ENCODE measurements around the gene PTBP1. TPM values are rescaled to one million over a fixed set of nuclear protein-coding genes. Genes with fewer than 3 reads are reported as not detected.

PTBP1 gene
- total RNA-seq, 2 experiments from 2014 or later = 510 to 532 TPM

- Mint-ChIP-seq H3K4me1 (ENCODE audit: low read depth) (peaks cover 37% of the 10 kb centered on the region), H3K27me3 (ENCODE audit: low read depth) (no peaks in the 10 kb centered on the region), H3K9me3 (no peaks in the 10 kb centered on the region), H3K4me3 (peak overlapping the region; percentile 52), H3K36me3 (ENCODE audit: low read depth) (peaks cover 46% of the 10 kb centered on the region), H3K27ac (peak overlapping the region; percentile 18)
- CTCF ChIA-PET = no interaction called here
- no peak for DNase-seq
- intact Hi-C loops (cut with micrococcal nuclease) = no loop called here
Measured at GRCh38 chr19:801030-801860, 4.0 kb downstream of the PTBP1 start.

GRCh38 chr19:801861-802497 lies 4.7 kb downstream of the PTBP1 start:
- CTCF ChIA-PET = interaction anchor here (0.6 kb wide), 1 partner anchor 112 kb away, joined by 3 read pairs; no protein-coding TSS in a partner anchor
- intact Hi-C loops (cut with micrococcal nuclease) = no loop called here
- peaks cover 51% of the 10 kb centered on the region for H3K36me3 Mint-ChIP-seq (ENCODE audit: low read depth)
- H3K4me3 Mint-ChIP-seq = peak overlapping the region; percentile 15
- no peaks in the 10 kb centered on the region for H3K27me3 Mint-ChIP-seq (ENCODE audit: low read depth)
- H3K27ac Mint-ChIP-seq = no peak overlapping the region
- H3K9me3 Mint-ChIP-seq = no peaks in the 10 kb centered on the region
- no peak for DNase-seq
- peaks cover 35% of the 10 kb centered on the region for H3K4me1 Mint-ChIP-seq (ENCODE audit: low read depth)

DNA sequence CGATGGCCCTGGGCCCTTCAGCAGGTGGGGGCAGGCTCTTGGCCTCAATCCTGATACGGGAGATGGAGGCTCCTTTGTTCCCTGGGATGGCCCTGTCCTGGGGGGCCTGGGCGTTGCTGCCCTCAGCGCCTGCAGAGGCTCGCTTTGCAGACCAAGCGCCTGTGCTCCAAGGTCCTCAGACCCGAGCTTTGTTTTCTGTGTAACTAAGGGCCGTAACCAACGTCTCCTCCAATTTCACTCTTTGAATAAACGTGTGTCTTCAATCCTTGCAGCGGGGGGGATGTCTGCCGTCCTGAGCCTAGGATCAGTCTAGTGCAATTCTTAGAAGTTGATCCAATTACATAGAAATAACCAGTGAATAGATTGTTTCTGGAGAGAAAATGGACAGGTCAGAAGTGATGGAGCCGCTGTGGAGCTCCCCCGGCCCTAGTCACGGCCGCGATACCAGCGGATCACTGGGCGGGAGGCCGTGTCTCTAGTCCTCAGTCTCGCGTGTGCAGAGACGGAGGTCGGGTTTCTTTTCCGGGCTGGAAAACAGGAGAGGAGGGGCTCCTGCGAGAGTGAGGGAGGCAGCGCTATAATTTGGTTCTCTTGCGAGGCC lies 5.3 kb downstream of the PTBP1 start:
- Mint-ChIP-seq H3K9me3 (no peaks in the 10 kb centered on the region), H3K27me3 (ENCODE audit: low read depth) (no peaks in the 10 kb centered on the region), H3K27ac (peak overlapping the region; percentile 50), H3K4me3 (no peak overlapping the region), H3K4me1 (ENCODE audit: low read depth) (peaks cover 35% of the 10 kb centered on the region), H3K36me3 (ENCODE audit: low read depth) (peaks cover 56% of the 10 kb centered on the region)
- no peak for DNase-seq
- CTCF ChIA-PET = interaction anchor here (0.6 kb wide), 1 partner anchor 113 kb away, joined by 3 read pairs; no protein-coding TSS in a partner anchor
- intact Hi-C loops (cut with micrococcal nuclease) = no loop called here

- Mint-ChIP-seq H3K4me1 (ENCODE audit: low read depth) (peaks cover 35% of the 10 kb centered on the region), H3K4me3 (no peak overlapping the region), H3K9me3 (no peaks in the 10 kb centered on the region), H3K36me3 (ENCODE audit: low read depth) (peaks cover 61% of the 10 kb centered on the region), H3K27ac (no peak overlapping the region), H3K27me3 (ENCODE audit: low read depth) (no peaks in the 10 kb centered on the region)
- DNase-seq = no peak
- intact Hi-C loops (cut with micrococcal nuclease) = no loop called here
- CTCF ChIA-PET = no interaction called here
Measured at GRCh38 chr19:803099-803561, 5.9 kb downstream of the PTBP1 start.

- Mint-ChIP-seq H3K27me3 (ENCODE audit: low read depth) (no peaks in the 10 kb centered on the region), H3K36me3 (ENCODE audit: low read depth) (peaks cover 58% of the 10 kb centered on the region), H3K4me3 (no peak overlapping the region), H3K9me3 (no peaks in the 10 kb centered on the region), H3K27ac (no peak overlapping the region), H3K4me1 (ENCODE audit: low read depth) (peaks cover 35% of the 10 kb centered on the region)
- DNase-seq = no peak
- intact Hi-C loops (cut with micrococcal nuclease) = no loop called here
- CTCF ChIA-PET = no interaction called here
Measured at GRCh38 chr19:803686-804418, 6.6 kb downstream of the PTBP1 start.

- no peak for DNase-seq
- Mint-ChIP-seq H3K27me3 (ENCODE audit: low read depth) (no peaks in the 10 kb centered on the region), H3K27ac (no peak overlapping the region), H3K36me3 (ENCODE audit: low read depth) (peaks cover 54% of the 10 kb centered on the region), H3K4me3 (peak overlapping the region; percentile 41), H3K4me1 (ENCODE audit: low read depth) (peaks cover 30% of the 10 kb centered on the region), H3K9me3 (no peaks in the 10 kb centered on the region)
- CTCF ChIA-PET = no interaction called here
- intact Hi-C loops (cut with micrococcal nuclease) = no loop called here
Measured at GRCh38 chr19:804419-805165, 7.3 kb downstream of the PTBP1 start.

- no peaks in the 10 kb centered on the region for H3K27me3 Mint-ChIP-seq (ENCODE audit: low read depth)
- no peak overlapping the region for H3K27ac Mint-ChIP-seq
Measured at GRCh38 chr19:805166-805551, 7.9 kb downstream of the PTBP1 start.

GRCh38 chr19:805600-806550 lies 8.6 kb downstream of the PTBP1 start:
- no peaks in the 10 kb centered on the region for H3K27me3 Mint-ChIP-seq (ENCODE audit: low read depth)
- H3K4me3 Mint-ChIP-seq = no peak overlapping the region
- intact Hi-C loops (cut with micrococcal nuclease) = no loop called here
- no peaks in the 10 kb centered on the region for H3K9me3 Mint-ChIP-seq
- H3K36me3 Mint-ChIP-seq (ENCODE audit: low read depth) = peaks cover 53% of the 10 kb centered on the region
- H3K27ac Mint-ChIP-seq = no peak overlapping the region
- CTCF ChIA-PET = interaction anchor here (0.8 kb wide), 1 partner anchor 9 kb away, joined by 3 read pairs; no protein-coding TSS in a partner anchor
- peaks cover 18% of the 10 kb centered on the region for H3K4me1 Mint-ChIP-seq (ENCODE audit: low read depth)
- no peak for DNase-seq

More at GRCh38 chr19:805166-805551, 7.9 kb downstream of the PTBP1 start:
- H3K36me3 Mint-ChIP-seq (ENCODE audit: low read depth) = peaks cover 54% of the 10 kb centered on the region
- H3K4me3 Mint-ChIP-seq = peak overlapping the region; percentile 41
- CTCF ChIA-PET = no interaction called here
- intact Hi-C loops (cut with micrococcal nuclease) = no loop called here
- H3K4me1 Mint-ChIP-seq (ENCODE audit: low read depth) = peaks cover 24% of the 10 kb centered on the region
- no peaks in the 10 kb centered on the region for H3K9me3 Mint-ChIP-seq
- DNase-seq = no peak

- no peaks in the 10 kb centered on the region for H3K9me3 Mint-ChIP-seq
- H3K4me3 Mint-ChIP-seq = no peak overlapping the region
- DNase-seq = no peak
- H3K4me1 Mint-ChIP-seq (ENCODE audit: low read depth) = peaks cover 8% of the 10 kb centered on the region
- no peak overlapping the region for H3K27ac Mint-ChIP-seq
- CTCF ChIA-PET = interaction anchor here (0.8 kb wide), 1 partner anchor 10 kb away, joined by 3 read pairs; no protein-coding TSS in a partner anchor
- peaks cover 56% of the 10 kb centered on the region for H3K36me3 Mint-ChIP-seq (ENCODE audit: low read depth)
- no peaks in the 10 kb centered on the region for H3K27me3 Mint-ChIP-seq (ENCODE audit: low read depth)
- intact Hi-C loops (cut with micrococcal nuclease) = no loop called here
Measured at GRCh38 chr19:806815-807421, 9.7 kb downstream of the PTBP1 start.

DNA sequence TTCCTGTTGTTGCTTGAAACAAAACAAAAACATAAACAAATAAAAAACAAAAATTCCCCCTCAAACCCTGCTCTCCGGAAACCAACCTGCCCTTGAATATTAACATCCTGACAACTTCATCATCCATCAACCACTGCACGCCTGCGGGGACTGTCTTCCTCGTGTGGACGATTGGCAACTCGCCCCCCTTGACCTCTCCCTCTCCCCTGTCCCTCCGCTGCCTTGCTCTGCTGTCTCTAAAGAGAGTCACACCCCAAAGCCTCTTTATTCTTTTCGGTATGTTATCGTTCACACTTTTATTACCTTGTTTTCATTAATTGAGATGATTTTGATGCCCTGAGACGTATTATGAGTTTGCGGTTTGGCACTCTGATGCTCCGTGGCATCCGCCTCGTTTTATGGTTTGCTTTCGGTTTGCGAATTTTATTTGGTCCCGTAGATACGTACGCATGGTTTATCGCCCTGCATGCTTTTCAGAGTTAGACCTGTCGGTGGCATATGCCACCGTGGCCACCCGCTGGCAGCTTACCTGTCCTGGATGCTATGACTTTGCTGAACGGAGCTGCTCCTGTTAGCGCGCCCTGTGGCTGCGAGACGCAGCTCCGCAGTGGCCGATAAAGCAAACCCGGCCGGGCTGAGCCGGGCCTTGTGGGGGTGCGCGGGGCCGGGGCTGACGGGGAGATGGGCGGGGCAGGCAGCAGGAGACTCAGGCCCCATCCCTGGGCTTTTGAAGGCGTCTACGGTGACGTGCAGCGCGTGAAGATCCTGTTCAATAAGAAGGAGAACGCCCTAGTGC lies 10.6 kb downstream of the PTBP1 start:
- no peak for DNase-seq
- peaks cover 2% of the 10 kb centered on the region for H3K4me1 Mint-ChIP-seq (ENCODE audit: low read depth)
- H3K9me3 Mint-ChIP-seq = no peaks in the 10 kb centered on the region
- no peak overlapping the region for H3K4me3 Mint-ChIP-seq
- H3K27me3 Mint-ChIP-seq (ENCODE audit: low read depth) = no peaks in the 10 kb centered on the region
- CTCF ChIA-PET = no interaction called here
- H3K36me3 Mint-ChIP-seq (ENCODE audit: low read depth) = peaks cover 51% of the 10 kb centered on the region
- intact Hi-C loops (cut with micrococcal nuclease) = no loop called here
- peak overlapping the region; percentile 6 for H3K27ac Mint-ChIP-seq
